Measurements from ENCODE around the gene HRH4. TPM values are rescaled to one million over a fixed set of nuclear protein-coding genes. Genes with fewer than 3 reads are reported as not detected.

The HRH4 gene
- total RNA-seq, 1 donor from 2014 or later: 0.07 TPM

DNA sequence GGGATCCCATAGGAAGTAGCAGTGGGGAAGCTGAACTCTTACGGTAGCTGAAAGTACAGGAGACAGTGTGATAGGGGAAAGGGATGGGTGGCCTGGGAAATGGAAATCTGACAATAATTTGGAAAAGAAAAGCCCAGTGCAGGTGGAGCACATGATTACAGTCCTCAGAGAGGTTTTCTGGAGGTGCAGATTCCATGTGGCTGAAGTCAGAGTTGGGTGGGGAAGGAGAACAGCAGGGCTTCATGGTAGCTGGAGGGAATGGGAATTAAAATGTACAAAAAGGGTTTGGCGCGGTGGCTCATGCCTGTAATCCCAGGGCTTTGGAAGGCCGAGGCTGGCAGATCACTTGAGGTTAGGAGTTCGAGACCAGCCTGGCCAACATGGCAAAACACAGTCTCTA is 12.2 kb downstream of the HRH4 start:
- TF ChIP-seq, protein P1, sequence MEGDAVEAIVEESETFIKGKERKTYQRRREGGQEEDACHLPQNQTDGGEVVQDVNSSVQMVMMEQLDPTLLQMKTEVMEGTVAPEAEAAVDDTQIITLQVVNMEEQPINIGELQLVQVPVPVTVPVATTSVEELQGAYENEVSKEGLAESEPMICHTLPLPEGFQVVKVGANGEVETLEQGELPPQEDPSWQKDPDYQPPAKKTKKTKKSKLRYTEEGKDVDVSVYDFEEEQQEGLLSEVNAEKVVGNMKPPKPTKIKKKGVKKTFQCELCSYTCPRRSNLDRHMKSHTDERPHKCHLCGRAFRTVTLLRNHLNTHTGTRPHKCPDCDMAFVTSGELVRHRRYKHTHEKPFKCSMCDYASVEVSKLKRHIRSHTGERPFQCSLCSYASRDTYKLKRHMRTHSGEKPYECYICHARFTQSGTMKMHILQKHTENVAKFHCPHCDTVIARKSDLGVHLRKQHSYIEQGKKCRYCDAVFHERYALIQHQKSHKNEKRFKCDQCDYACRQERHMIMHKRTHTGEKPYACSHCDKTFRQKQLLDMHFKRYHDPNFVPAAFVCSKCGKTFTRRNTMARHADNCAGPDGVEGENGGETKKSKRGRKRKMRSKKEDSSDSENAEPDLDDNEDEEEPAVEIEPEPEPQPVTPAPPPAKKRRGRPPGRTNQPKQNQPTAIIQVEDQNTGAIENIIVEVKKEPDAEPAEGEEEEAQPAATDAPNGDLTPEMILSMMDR (conservative IDR thresholded peaks at IDR 0.05): no peak
- Mint-ChIP-seq H3K36me3 (ENCODE audit: low read depth) (no peaks in the 10 kb centered on the region), H3K4me1 (no peaks in the 10 kb centered on the region), H3K27me3 (ENCODE audit: low read depth) (no peaks in the 10 kb centered on the region), H3K9me3 (no peaks in the 10 kb centered on the region), H3K27ac (ENCODE audit: unreplicated experiment) (no peak overlapping the region), H3K4me3 (no peak overlapping the region)
- DNase-seq (ENCODE audit: low read depth, low spot score): no peak

DNA sequence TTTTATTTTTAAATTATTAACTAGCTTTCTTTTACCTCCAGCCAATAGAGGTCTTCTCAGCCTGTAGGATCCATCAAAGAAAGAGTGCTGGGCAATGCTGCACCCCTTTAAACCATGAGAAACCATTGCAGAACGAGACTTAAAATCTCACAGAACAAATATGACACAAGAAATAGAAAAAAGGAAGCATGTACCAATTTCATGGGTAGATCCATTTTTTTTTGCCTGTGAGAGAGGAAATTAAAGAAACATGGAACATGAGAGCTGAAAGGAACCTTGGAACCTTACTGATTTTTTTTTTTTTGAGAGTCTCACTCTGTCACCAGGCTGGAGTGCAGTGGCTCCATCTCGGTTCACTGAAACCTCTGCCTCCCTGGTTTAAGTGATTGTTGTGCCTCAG is 14.0 kb downstream of the HRH4 start:
- Mint-ChIP-seq H3K4me1 (no peaks in the 10 kb centered on the region), H3K4me3 (no peak overlapping the region), H3K27me3 (ENCODE audit: low read depth) (no peaks in the 10 kb centered on the region), H3K9me3 (no peaks in the 10 kb centered on the region), H3K27ac (ENCODE audit: unreplicated experiment) (no peak overlapping the region), H3K36me3 (ENCODE audit: low read depth) (no peaks in the 10 kb centered on the region)
- TF ChIP-seq, protein P1 (conservative IDR thresholded peaks at IDR 0.05): no peak
- no peak for DNase-seq (ENCODE audit: low read depth, low spot score)

DNA sequence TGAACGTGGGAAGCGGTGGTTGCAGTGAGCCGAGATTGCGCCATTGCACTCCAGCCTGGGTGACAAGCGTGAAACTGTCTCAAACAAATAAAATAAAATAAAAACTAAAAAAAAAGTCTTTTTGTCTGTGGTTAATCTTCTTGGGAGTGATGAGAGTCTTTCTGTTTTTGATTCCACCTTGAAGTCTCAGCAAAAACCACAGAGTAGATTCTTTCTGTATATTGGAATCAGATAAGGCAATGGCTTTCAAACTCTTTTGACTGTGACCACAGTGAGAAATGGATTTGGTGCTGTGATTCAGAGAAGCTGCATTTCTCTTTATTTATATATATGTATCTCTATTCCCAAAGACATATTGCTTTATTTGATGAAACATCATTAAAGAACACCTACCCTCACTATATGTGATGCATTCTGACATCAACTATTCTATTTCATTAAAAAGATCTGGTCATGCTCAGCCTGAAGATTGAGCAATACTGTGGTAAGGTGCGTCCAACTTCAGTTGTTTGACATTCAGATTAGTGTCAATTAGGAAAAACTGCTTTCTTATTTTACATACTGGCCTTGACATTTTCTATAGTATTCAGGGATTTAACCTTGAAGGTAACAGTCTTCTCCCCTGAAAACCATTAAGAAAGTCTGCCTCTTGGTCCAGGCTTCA is 15.6 kb downstream of the HRH4 start:
- DNase-seq (ENCODE audit: low read depth, low spot score): no peak
- no peaks in the 10 kb centered on the region for H3K27me3 Mint-ChIP-seq (ENCODE audit: low read depth)
- H3K27ac Mint-ChIP-seq (ENCODE audit: unreplicated experiment): no peak overlapping the region
- no peaks in the 10 kb centered on the region for H3K36me3 Mint-ChIP-seq (ENCODE audit: low read depth)
- H3K9me3 Mint-ChIP-seq: peaks cover 2% of the 10 kb centered on the region
- no peaks in the 10 kb centered on the region for H3K4me1 Mint-ChIP-seq
- no peak overlapping the region for H3K4me3 Mint-ChIP-seq
- TF ChIP-seq, protein P1 (conservative IDR thresholded peaks at IDR 0.05): no peak

DNA sequence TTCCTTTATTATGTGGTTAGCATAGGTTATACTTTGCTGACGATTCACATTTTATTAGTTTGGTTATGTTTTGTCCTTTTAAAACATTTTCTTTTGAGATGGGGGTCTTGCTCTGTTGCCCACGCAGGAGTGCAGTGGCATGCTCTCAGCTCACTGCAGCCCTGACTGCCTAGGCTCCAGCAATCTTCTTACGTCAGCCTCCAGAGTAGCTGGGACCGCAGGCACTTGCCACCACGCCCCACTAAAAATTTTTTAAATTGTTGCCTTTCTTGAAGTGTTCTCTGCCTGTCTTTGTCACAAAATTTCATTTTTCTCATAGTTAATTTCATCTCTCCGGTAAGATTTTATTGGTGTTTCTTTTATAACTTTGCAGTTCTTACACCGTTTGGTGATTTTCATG is 18.9 kb downstream of the HRH4 start:
- H3K4me1 Mint-ChIP-seq: no peaks in the 10 kb centered on the region
- H3K27ac Mint-ChIP-seq (ENCODE audit: unreplicated experiment): no peak overlapping the region
- no peak overlapping the region for H3K4me3 Mint-ChIP-seq
- TF ChIP-seq, protein P1 (conservative IDR thresholded peaks at IDR 0.05): no peak
- H3K27me3 Mint-ChIP-seq (ENCODE audit: low read depth): no peaks in the 10 kb centered on the region
- no peaks in the 10 kb centered on the region for H3K36me3 Mint-ChIP-seq (ENCODE audit: low read depth)
- H3K9me3 Mint-ChIP-seq: peaks cover 2% of the 10 kb centered on the region
- no peak for DNase-seq (ENCODE audit: low read depth, low spot score)

DNA sequence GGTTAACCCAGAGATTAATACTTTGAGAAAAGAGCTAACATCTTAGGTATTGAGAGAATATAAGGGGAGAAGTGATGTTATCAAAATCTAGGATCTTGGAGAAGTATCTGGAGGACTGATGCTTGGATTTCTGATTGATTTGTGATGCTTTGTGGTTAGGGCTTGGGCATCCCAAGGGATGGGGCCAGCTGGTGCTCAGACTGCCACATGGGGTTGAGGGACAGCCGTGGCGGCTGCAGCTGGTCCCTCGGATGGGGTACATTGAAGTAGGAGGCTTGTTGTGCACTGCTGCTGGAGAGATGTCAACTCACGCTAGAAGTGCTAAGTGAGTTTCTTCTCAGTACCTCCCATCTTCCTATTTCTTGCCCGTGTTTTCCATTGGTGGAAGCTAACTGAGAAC is 22.4 kb downstream of the HRH4 start:
- Mint-ChIP-seq H3K27ac (ENCODE audit: unreplicated experiment) (no peak overlapping the region), H3K4me1 (peaks cover 2% of the 10 kb centered on the region)
- DNase-seq (ENCODE audit: low read depth, low spot score): no peak

More for the DNA sequence above, 22.4 kb downstream of the HRH4 start:
- Mint-ChIP-seq H3K4me3 (no peak overlapping the region), H3K9me3 (peaks cover 2% of the 10 kb centered on the region), H3K36me3 (ENCODE audit: low read depth) (no peaks in the 10 kb centered on the region), H3K27me3 (ENCODE audit: low read depth) (no peaks in the 10 kb centered on the region)
- TF ChIP-seq, protein P1 (conservative IDR thresholded peaks at IDR 0.05): no peak

Data from neural crest cell (in vitro differentiated cells).